ENCODE results near the gene CA5B.
"Not testable (repeated sequence)": the region's sequence is repeated elsewhere in the genome, so short reads cannot be mapped to it uniquely, and the experiment has no call there.

Gene CA5B

DNA sequence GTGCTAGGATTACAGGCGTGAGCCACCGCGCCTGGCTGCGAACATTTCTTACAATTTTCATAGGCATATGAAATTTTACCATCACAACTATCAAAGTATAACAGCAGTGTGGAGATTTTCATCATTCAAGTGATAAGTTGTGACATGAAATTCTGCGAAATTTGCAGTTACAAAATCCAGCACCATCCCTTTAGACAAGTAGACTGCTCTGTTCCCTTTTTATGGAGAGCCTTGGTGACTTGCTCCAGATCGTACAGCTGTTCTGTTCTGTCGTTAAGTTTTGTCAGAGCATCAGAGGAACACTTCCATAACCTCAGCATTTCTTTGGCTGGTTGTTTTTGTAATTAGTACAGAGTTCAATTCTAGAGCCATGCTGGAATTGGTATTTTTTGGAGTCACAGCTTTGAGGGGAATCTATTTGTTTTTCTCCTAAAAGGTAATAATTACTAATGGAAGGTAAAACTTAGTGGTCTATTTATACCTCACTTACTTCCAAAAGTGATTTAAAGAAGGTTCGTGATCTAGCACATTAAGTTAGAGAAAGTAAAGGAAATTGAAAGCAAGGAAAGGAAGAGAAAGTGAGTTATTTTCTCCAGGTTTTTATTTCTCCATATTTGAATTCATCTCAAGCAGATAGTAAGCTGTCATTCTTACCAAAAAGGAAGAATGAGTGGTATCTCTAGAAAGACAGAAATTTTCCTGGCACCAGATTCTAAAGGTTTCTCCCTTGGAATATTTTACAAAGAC, 74.3 kb downstream of the CA5B start:
- FAIRE-seq (no peak), DNase-seq (ENCODE audit: low spot score) (no peak)

DNA sequence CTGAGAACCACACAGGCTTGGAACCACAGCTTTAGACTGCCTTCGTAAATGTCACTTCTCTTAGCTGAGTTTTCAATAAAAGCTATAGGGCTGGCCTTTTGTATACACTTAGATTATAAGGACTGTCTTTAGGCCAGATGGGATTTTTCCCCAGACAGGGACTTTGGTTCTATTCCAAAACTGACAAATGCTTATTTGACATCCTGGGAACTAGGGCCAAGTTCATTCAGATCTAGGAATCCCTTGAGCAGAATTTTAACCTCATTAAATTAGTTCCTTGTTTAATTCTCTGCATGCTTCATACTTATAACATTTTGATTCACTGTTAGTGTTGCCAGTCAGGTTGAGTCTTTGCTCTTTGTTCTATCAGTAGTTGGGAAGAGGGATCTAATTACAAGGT, 75.3 kb downstream of the CA5B start:
- DNase-seq (ENCODE audit: low spot score) (no peak), FAIRE-seq (no peak)

DNA sequence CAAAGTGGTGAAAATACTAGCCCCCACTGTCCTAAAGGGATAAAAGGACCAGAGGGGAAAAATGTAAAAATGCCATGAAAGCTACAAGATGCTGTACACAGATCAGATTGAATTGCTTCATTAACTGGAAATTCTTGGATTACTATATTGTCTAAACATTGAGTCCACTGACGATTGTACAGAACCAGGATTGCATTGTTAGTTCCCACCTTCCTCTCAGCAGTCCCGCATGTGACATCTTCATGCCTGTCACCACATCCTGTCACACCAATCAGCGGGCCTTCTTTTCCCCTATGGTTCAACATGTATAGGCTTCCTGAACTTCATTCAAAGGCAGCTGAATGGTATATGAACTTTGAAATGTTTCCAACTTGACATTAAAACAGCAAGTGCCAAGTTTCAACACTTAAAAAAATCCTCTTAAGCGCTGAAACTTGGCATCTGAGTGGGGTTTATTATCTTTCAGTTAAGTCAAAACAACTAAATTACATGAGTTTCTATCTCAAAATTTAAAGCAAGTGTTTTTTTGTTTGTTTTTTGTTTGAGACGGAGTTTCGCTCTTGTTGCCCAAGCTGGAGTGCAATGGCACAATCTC, 76.8 kb downstream of the CA5B start:
- no peak for FAIRE-seq
- DNase-seq (ENCODE audit: low spot score): no peak

DNA sequence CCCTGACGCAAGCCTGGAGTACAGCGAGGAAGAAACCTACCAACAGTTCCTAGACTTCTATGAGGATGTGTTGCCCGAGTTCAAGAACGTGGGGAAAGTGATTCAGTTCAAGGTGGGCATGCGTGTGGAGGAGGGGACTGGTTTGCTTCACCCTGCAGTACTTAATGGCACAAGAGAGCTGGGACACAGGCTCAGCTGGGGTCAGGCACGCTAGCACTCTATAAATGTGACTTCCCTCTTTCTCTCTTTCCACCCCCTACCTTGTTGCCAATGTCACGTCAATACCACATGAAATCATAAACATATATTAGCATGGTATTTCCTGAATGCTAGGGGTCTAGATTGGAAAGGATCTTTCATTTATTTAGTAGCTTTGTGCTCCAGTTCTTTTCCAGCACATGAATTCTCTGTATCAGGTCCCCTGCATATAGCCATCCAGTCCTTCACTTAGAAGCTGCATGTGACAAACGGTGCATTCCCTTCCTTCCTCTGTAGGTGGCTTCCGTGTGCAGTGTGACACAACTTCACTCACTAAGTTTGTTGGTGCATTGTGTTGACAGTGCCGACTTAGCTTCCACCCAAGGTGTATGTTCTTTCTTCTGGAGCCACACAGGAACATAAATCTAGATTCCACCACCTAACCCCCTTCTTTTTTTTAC, 77.8 kb downstream of the CA5B start:
- DNase-seq (ENCODE audit: low spot score): peak; percentile 1
- FAIRE-seq: no peak

DNA sequence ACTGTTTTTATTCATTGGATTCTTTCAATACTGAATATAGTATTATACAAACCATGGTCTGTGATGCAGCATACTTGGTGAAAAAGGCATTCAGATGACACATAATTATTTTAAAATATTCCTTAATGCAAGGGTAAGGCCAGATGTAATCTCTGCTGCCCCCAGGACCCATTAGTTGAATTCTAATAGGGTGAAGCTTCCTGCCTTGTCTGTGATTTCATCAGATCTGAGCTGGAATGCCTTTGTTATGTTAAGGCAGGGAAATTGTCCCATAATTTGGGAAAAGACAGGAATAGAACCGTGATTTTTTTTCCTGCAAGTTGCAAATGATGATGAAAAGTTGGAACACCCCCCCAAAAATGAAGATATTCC, 78.4 kb downstream of the CA5B start:
- FAIRE-seq (no peak), DNase-seq (ENCODE audit: low spot score) (no peak)

DNA sequence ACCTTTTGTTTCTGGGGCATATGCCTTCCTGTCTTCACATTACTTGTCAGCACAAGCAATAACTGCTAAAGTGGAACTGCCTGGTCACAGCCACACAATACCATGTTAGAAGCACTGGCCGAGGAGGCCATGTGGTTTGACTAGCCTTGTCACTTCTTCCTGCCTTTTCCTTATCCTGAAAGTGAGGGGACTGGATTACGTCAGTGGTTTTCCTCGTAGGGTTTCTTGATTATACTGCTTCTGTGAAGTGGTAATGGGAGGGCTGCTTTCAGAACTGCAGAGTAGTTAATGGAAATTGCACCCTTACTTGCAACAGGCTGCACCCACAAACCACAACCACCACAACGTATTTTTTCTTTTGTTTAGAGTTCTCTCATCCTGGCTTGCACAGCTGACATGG, 78.8 kb downstream of the CA5B start:
- DNase-seq (ENCODE audit: low spot score): no peak
- no peak for FAIRE-seq

DNA sequence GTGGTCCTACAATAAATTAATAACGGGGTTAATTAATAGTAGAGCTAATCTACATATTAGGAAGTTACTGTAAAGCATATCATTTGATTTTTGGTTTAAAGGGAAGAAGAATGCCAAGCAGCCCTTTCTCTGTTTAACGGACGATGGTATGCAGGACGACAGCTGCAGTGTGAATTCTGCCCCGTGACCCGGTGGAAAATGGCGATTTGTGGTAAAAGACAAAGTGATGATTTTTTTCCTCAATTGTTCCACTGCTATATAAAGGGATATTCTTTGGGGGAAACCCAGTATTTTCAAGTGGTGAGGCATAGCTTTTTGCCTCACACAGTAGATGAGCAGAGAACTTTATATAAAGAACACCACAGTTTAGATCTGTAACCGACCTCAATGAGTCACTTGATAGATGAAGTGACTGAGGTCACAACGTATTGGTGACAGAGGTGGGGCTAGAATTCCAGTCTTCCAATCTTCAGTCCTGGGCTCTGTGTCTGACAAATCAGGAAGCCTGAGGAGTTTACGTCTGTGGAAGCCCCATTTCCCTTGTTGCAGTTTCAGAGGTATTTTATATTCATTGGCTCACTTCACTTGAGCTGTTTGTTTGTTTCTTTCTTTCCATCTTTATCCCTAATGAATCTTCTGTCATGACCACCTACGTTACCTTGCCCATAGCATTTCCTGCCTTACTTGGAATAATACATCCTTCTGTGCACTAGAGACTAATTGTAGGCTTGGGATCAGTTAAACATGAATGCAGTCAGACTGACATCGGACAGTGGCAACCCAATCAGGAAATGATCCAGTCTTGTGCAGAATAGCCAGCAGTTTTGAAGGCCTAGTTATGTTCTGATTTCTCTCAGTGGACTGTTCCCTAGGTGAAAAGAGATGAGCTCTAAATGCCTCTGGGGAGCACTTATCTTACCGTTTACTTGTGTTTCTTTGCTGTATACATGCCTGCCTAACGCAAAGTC, 82.3 kb downstream of the CA5B start:
- no peak for FAIRE-seq
- no peak for DNase-seq (ENCODE audit: low spot score)

DNA sequence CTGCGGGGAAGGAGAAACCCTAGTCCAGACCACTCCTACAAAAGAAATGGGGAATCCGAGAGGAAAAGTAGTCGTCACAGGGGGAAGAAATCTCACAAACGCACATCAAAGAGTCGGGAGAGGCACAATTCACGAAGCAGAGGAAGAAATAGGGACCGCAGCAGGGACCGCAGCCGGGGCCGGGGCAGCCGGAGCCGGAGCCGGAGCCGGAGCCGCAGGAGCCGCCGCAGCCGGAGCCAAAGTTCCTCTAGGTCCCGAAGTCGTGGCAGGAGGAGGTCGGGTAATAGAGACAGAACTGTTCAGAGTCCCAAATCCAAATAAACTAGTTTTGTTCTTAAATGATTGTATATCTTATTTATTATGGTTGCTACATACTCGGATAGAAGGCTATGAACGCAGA, 84.9 kb downstream of the CA5B start:
- DNase-seq (ENCODE audit: low spot score): no peak
- FAIRE-seq: no peak

DNA sequence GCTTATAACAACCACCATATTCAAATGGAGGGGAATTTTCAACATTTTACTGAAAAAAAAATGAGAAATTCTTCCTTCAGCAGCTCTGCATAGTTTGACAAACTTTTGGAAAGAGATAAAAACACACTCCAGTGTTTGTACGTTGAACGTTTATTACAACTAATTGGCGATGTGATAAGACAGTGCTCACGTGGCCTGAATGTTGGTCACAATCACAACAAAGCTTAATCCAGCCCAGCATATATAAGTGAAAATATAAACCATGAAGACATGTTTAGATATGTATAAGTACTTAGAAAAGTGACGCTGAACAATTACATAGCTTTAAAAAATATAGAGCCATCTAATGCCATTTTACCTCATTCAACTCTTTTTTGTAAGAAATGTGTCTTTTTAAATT, 87.9 kb downstream of the CA5B start:
- FAIRE-seq (no peak), DNase-seq (ENCODE audit: low spot score) (no peak)

DNA sequence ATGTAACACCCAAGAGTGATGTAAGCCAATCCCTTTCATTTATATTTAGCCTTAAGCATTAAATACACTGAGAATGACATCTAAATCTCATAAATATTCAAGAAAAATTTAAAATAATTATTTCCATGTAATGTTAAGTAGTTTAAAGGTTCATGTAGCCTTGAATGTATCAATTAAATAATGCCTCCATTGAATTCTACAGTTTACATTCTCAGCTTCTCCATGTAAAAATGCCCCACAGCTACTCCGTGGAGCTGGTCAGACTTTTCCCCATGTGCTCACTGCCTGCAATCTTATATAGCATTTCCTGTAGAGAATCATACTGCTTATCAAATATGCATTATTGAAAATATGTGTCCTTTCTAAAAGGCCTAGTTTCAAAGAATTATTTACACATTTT, 91.1 kb downstream of the CA5B start:
- FAIRE-seq (no peak), DNase-seq (ENCODE audit: low spot score) (no peak)

DNA sequence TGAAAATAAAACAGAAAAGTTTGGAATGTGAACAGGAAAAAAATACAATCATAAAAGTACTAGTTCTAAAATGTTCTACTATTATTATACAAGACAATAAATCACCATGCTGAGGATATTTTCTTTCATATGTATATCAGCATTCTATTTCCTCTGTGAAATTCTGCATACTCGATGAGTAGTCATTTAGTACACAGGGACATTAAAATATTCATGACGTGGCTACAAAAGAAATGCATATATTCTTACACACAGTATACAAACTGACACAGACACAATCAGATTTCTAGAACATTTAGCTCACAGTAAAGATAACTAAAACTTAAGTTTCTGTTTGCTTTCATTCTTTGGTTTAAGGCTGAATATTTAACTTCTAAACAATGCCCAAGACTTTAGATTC, 93.3 kb downstream of the CA5B start:
- FAIRE-seq; DNase-seq (ENCODE audit: low spot score): not testable (repeated sequence)

DNA sequence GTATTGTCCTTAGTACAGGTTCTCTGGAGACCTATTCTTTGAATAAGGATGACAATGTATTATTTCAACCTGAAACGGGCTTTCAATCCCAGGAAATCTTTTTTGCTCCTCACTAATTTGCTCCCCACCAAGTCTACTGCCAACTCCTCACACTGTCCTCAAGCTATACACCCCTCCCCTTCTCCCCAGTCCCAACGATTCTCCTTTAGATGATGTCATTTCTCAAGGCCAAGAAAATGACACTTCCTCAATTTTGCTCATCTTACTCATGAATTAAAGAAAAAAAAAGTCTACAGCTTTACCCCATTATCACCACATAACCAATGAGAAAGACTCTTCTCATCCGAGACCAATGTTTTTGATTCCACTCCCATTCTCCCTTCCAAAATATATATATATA, 96.0 kb downstream of the CA5B start:
- DNase-seq (ENCODE audit: low spot score) (no peak), FAIRE-seq (no peak)

DNA sequence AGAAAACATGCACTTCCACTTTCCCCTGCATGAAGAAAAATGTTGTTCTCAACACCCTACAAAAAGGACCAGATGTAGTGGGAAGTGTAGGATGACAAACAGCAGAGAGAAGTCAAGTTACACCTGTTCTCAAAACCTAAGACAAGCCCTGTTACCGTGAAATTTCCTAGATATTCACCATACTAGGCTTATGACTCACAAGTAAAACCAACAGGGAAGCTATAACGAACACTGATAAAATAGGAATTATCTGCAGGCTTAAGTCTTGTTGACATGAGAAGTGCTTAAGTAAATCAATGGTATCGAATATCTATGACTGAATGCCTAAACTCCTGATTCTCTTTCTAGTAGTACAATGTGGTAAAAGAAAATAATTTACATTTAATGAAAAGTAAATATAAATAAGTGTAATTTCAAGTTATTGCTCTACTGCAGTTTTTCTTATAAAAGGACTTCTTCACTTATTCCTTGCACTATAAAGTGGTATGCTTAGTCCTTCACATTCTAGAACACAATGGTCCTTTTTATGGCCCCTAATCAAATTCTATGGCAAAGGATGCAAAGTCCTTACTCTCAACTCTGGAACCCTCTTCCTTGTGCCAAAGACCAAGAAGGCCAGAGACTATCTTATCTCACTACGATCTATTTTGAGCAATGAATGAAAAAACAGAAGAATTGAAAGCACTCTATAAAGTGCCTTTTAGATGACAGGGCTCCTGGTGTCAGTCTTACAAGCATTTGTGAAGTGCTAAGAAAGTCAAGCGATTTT, 96.9 kb downstream of the CA5B start:
- DNase-seq (ENCODE audit: low spot score): no peak
- FAIRE-seq: no peak
